SK-N-SH (cell line): ENCODE results near the gene UTP4. TPM values are rescaled to one million over a fixed set of nuclear protein-coding genes. Genes with fewer than 3 reads are reported as not detected.

Source experiments
- CTCF ChIA-PET: fragments of 300-600, 350-600 bp; formaldehyde crosslinking; extraction: SDS; loops from one replicate; lab custom pipeline; 2021; lab: Yijun Ruan, JAX
- POLR2A ChIA-PET: fragments of 350-600 bp; sonication (Branson Sonifier 250); formaldehyde crosslinking; extraction: SDS; loops from one replicate; lab custom pipeline; 2020; ENCODE audit warnings: antibody characterized with exemption, inconsistent platforms; lab: Yijun Ruan, JAX
- DNase-seq: peaks from one replicate; pipeline ENCODE4 v3.0.0; 2012
- H2AFZ ChIP-seq: fragments of 200-600 bp; sonication (generic); 2 replicates; pipeline ENCODE4 v1.8.1; 2016; ENCODE audit warnings: antibody characterized with exemption, mild to moderate bottlenecking, low read depth
- H3F3A ChIP-seq: fragments of 200-600 bp; sonication (generic); replicated peaks from 2 replicates; pipeline ENCODE3; 2016; ENCODE audit warnings: antibody characterized with exemption, mild to moderate bottlenecking; ENCODE audit not compliant: insufficient read depth
- H3K27ac ChIP-seq, 2 experiments: fragments of 200-500 bp in 1 of 2; fragments of 200-600 bp in 1 of 2; sonication (Bioruptor generic) in 1 of 2; sonication (generic), shearing (Covaris generic) in 1 of 2; 2 replicates each; pipeline versions ENCODE4 v1.5.1 to v1.6.1; 2014 to 2016; ENCODE audit warnings: low read depth in 2 of 2, inconsistent platforms in 1 of 2, low read length in 1 of 2, mild to moderate bottlenecking in 1 of 2, mixed read lengths in 1 of 2
- H3K27me3 ChIP-seq: fragments of 200-600 bp; sonication (generic), shearing (Covaris generic); 2 replicates; pipeline ENCODE4 v1.6.1; 2016; ENCODE audit warnings: mixed run types; ENCODE audit not compliant: insufficient read depth
- H3K36me3 ChIP-seq, 2 experiments: fragments of 200-500 bp in 1 of 2; fragments of 200-600 bp in 1 of 2; sonication (Bioruptor generic) in 1 of 2; sonication (generic) in 1 of 2; replicated peaks in 1 of 2; 2 replicates each; pipeline versions ENCODE3 to v1.5.1; 2014 to 2016; ENCODE audit warnings: low read length in 1 of 2, mild to moderate bottlenecking in 1 of 2; ENCODE audit not compliant: insufficient read depth in 2 of 2, control insufficient read depth in 1 of 2
- H3K4me1 ChIP-seq, 2 experiments: fragments of 200-500 bp in 1 of 2; fragments of 200-600 bp in 1 of 2; sonication (Bioruptor generic) in 1 of 2; sonication (generic), shearing (Covaris generic) in 1 of 2; 2 replicates each; pipeline versions ENCODE4 v1.5.1 to v1.6.1; 2014 to 2016; ENCODE audit warnings: low read depth in 1 of 2, low read length in 1 of 2, mixed run types in 1 of 2; ENCODE audit not compliant: insufficient read depth in 2 of 2, control insufficient read depth in 1 of 2
- H3K4me2 ChIP-seq: fragments of 200-600 bp; sonication (generic), shearing (Covaris generic); 2 replicates; pipeline ENCODE4 v1.6.1; 2017; ENCODE audit warnings: mixed run types
- H3K4me3 ChIP-seq, 2 experiments: fragments of 200-500 bp in 1 of 2; fragments of 200-600 bp in 1 of 2; sonication (Bioruptor generic) in 1 of 2; sonication (generic), shearing (Covaris generic) in 1 of 2; 2 replicates each; pipeline versions ENCODE4 v1.5.1 to v1.8.1; 2014 to 2016; ENCODE audit warnings: low read depth in 2 of 2, inconsistent platforms in 1 of 2, low read length in 1 of 2, mild to moderate bottlenecking in 1 of 2, mixed read lengths in 1 of 2, moderate library complexity in 1 of 2
- H3K79me2 ChIP-seq: fragments of 200-600 bp; sonication (generic); 2 replicates; pipeline ENCODE4 v1.8.1; 2017; ENCODE audit warnings: mild to moderate bottlenecking; ENCODE audit not compliant: insufficient read depth
- H3K9ac ChIP-seq: fragments of 200-600 bp; sonication (generic); 2 replicates; pipeline ENCODE4 v1.6.1; 2017; ENCODE audit warnings: mixed run types
- H3K9me2 ChIP-seq: fragments of 200-600 bp; sonication (generic); 2 replicates; pipeline ENCODE4 v1.6.1; 2017; ENCODE audit warnings: mixed run types
- H3K9me3 ChIP-seq: fragments of 200-600 bp; sonication (generic); 2 replicates; pipeline ENCODE4 v1.6.1; 2017; ENCODE audit warnings: mixed run types, mild to moderate bottlenecking, moderate library complexity
- H4K20me1 ChIP-seq: fragments of 200-600 bp; sonication (generic); 2 replicates; pipeline ENCODE4 v1.6.1; 2017; ENCODE audit warnings: mild to moderate bottlenecking, mixed run types; ENCODE audit not compliant: insufficient read depth
- CHD2 ChIP-seq: fragments of 150-350 bp; IDR thresholded peaks from 2 replicates; pipeline ENCODE4 v1.6.1; 2018; ENCODE audit warnings: low read length; ENCODE audit not compliant: partially characterized antibody
- FOSL2 ChIP-seq: IDR thresholded peaks from 2 replicates; pipeline ENCODE4 v1.4.0; 2012; ENCODE audit warnings: low read depth, mild to moderate bottlenecking, moderate library complexity, borderline replicate concordance
- GABPA ChIP-seq: IDR thresholded peaks from 2 replicates; pipeline ENCODE4 v1.4.0; 2012; ENCODE audit warnings: low read depth, mild to moderate bottlenecking
- GATA2 ChIP-seq: sonication (generic); formaldehyde crosslinking; IDR thresholded peaks from 2 replicates; pipeline ENCODE4 v1.5.0; 2020; ENCODE audit warnings: mild to moderate bottlenecking, missing genetic modification reagents
- MAX ChIP-seq: IDR thresholded peaks from 2 replicates; pipeline ENCODE4 v1.4.0; 2012; ENCODE audit warnings: low read depth
- MXI1 ChIP-seq: IDR thresholded peaks from 2 replicates; pipeline ENCODE4 v1.6.1; 2012; ENCODE audit warnings: mild to moderate bottlenecking, low read depth, low read length, improper control_type of control experiment
- NRF1 ChIP-seq: IDR thresholded peaks from 2 replicates; pipeline ENCODE4 v1.6.1; 2012; ENCODE audit warnings: low read depth, mild to moderate bottlenecking, low read length
- RAD21 ChIP-seq: IDR thresholded peaks from 2 replicates; pipeline ENCODE4 v1.6.1; 2012; ENCODE audit warnings: mild to moderate bottlenecking, low read length
- RCOR1 ChIP-seq: fragments of 150-350 bp; IDR thresholded peaks from 2 replicates; pipeline ENCODE4 v1.6.1; 2017; ENCODE audit warnings: antibody characterized with exemption, low read length
- USF2 ChIP-seq: fragments of 150-350 bp; IDR thresholded peaks from 2 replicates; pipeline ENCODE4 v1.6.1; 2017; ENCODE audit warnings: antibody characterized with exemption, low read length, low read depth, borderline replicate concordance
- YY1 ChIP-seq: IDR thresholded peaks from 2 replicates; pipeline ENCODE4 v1.4.0; 2012; ENCODE audit warnings: low read depth, mild to moderate bottlenecking
- ZBTB33 ChIP-seq: IDR thresholded peaks from 2 replicates; pipeline ENCODE4 v1.4.0; 2012; ENCODE audit warnings: low read depth, borderline replicate concordance
- WGBS: methylation state at CpG from one replicate; pipeline ENCODE4 v1.1.6; 2017; ENCODE audit warnings: low lambda C conversion rate; 5-methylcytosine and 5-hydroxymethylcytosine counted together
- polyA plus RNA-seq, 3 experiments: library from polyadenylated mRNA; depleted of rRNA; stranded (reverse); fragments of >200 nt; gene quantifications; 2 replicates each; pipeline ENCODE4 v1.2.3, GENCODE V29; 2012

UTP4 gene
- polyA plus RNA-seq, 1 of the 3 experiments (the other 2 are of a cell fraction) = 66.5 TPM

GRCh38 chr16:69089091-69089910 is 43.1 kb upstream of the UTP4 start:
- WGBS = 49% methylated on average over 14 of the region's 16 CpGs
- Histone ChIP-seq H3F3A (peaks cover 2% of the 10 kb centered on the region), H3K4me2 (peak overlapping the region; percentile 33; the same call in 1 of the 2 replicates), H3K27ac (peak overlapping the region in 1 of 2 experiments; percentile 58; a peak in 2 of 4 replicates), H3K27me3 (no peaks in the 10 kb centered on the region), H3K9me2 (no peaks in the 10 kb centered on the region), H3K9ac (no peak overlapping the region), H3K36me3 (no peaks in the 10 kb centered on the region), H3K79me2 (no peaks in the 10 kb centered on the region), H4K20me1 (no peaks in the 10 kb centered on the region), H2AFZ (no peak overlapping the region), H3K4me1 (peaks cover 4 to 12% of the 10 kb centered on the region in 2 experiments; a peak in 3 of 4 replicates), H3K9me3 (no peaks in the 10 kb centered on the region), H3K4me3 (no peak overlapping the region)
- peak; percentile 64 for DNase-seq
- ChIA-PET CTCF (interaction anchor here (0.9 to 1.6 kb wide), 2 partner anchors 179 to 242 kb away, joined by 3 to 4 read pairs; no protein-coding TSS in a partner anchor), POLR2A (interaction anchor here (0.6 to 1.6 kb wide), 4 partner anchors 11 to 186 kb away, joined by 4 to 6 read pairs (median 4); no protein-coding TSS in a partner anchor)
- peak; percentile 26 for TF ChIP-seq CHD2
- no peak for TF ChIP-seq RAD21
- TF ChIP-seq MXI1 = no peak
- no peak for TF ChIP-seq RCOR1
- TF ChIP-seq GATA2 (CRISPR knock-in tag) = peak; percentile 78
- peak; percentile 58; the same call in 1 of the 2 replicates for TF ChIP-seq MAX
- TF ChIP-seq GABPA = no peak
- TF ChIP-seq YY1 = no peak
- no peak for TF ChIP-seq ZBTB33

- Histone ChIP-seq H4K20me1 (no peaks in the 10 kb centered on the region), H3K9me3 (no peaks in the 10 kb centered on the region), H3K9ac (no peak overlapping the region), H3K79me2 (no peaks in the 10 kb centered on the region), H3K27ac (no peak overlapping the region), H3K36me3 (no peaks in the 10 kb centered on the region), H3K9me2 (no peaks in the 10 kb centered on the region), H3F3A (no peaks in the 10 kb centered on the region), H3K4me3 (no peak overlapping the region), H3K4me2 (no peak overlapping the region), H3K27me3 (no peaks in the 10 kb centered on the region), H2AFZ (no peak overlapping the region), H3K4me1 (peaks cover 0 to 11% of the 10 kb centered on the region in 2 experiments; a peak in 2 of 4 replicates)
- 83% methylated on average over 3 of the region's 3 CpGs for WGBS
- DNase-seq = no peak
- CTCF ChIA-PET = interaction anchor here (0.7 to 0.8 kb wide), 2 partner anchors 19 to 30 kb away, joined by 3 to 4 read pairs; no protein-coding TSS in a partner anchor
- no peak for TF ChIP-seq GABPA
- no peak for TF ChIP-seq USF2
- TF ChIP-seq ZBTB33 = no peak
- no peak for TF ChIP-seq FOSL2
- TF ChIP-seq NRF1 = no peak
- POLR2A ChIA-PET = no interaction called here
Observed at GRCh38 chr16:69093974-69094373, 38.5 kb upstream of the UTP4 start.
